Stimulated activated naive CD8-positive, alpha-beta T cell treated with anti-CD3 and anti-CD28 coated beads, Interleukin-15, amount 100 ng/mL, for 72 hours (primary cell): ENCODE data around the gene SSX1.
"Not testable (repeated sequence)": the region's sequence is repeated elsewhere in the genome, so short reads cannot be mapped to it uniquely, and the experiment has no call there.

Experiments used
- ATAC-seq: fragments of 150-1000 bp; cut with Tn5 transposase; 2 replicates; pipeline ENCODE4 v1.10.0; 2021; ENCODE audit warnings: mild to moderate bottlenecking, moderate library complexity
- DNase-seq, 2 donors: peaks; one replicate each; pipeline ENCODE4 v3.0.0; 2021 to 2022
- H3K27ac Mint-ChIP-seq, 2 donors: one replicate each; pipeline ENCODE4 v1.8.0; 2022; ENCODE audit warnings: mild to moderate bottlenecking in 2 of 2, mixed read lengths in 2 of 2, moderate library complexity in 2 of 2
- H3K27me3 Mint-ChIP-seq: one replicate; pipeline ENCODE4 v1.8.0; 2022; ENCODE audit warnings: mixed read lengths
- H3K4me1 Mint-ChIP-seq: one replicate; pipeline ENCODE4 v1.8.0; 2022; ENCODE audit warnings: mild to moderate bottlenecking, mixed read lengths
- H3K4me3 Mint-ChIP-seq, 2 donors: one replicate each; pipeline ENCODE4 v1.8.0; 2022; ENCODE audit warnings: mild to moderate bottlenecking in 2 of 2, mixed read lengths in 2 of 2, moderate library complexity in 1 of 2
- H3K9me3 Mint-ChIP-seq, 2 donors: one replicate each; pipeline ENCODE4 v1.8.0; 2022; ENCODE audit warnings: mixed read lengths in 2 of 2

Gene SSX1

GRCh38 chrX:48255062-48255796 is at the start of gene SSX1:
TSS of gene SSX1 (plus strand) at chrX:48255392. CDS start at chrX:48257242, 1,850 bp downstream.
- not testable (repeated sequence) for H3K27ac Mint-ChIP-seq, H3K4me3 Mint-ChIP-seq, H3K4me1 Mint-ChIP-seq, H3K27me3 Mint-ChIP-seq, DNase-seq, ATAC-seq, H3K9me3 Mint-ChIP-seq

- Mint-ChIP-seq H3K27ac (peak overlapping the region in 1 of 2 donors; percentile 54), H3K4me1 (peaks cover 16% of the 10 kb centered on the region)
- not testable (repeated sequence) for H3K9me3 Mint-ChIP-seq, H3K27me3 Mint-ChIP-seq, ATAC-seq, DNase-seq, H3K4me3 Mint-ChIP-seq
Observed at GRCh38 chrX:48214341-48214740, 40.9 kb upstream of the SSX1 start.

GRCh38 chrX:48224196-48224595 is 31.0 kb upstream of the SSX1 start:
- not testable (repeated sequence) for ATAC-seq, H3K4me1 Mint-ChIP-seq, H3K27me3 Mint-ChIP-seq, H3K4me3 Mint-ChIP-seq, H3K27ac Mint-ChIP-seq, H3K9me3 Mint-ChIP-seq, DNase-seq

- ATAC-seq, H3K4me1 Mint-ChIP-seq, H3K4me3 Mint-ChIP-seq, H3K27ac Mint-ChIP-seq, DNase-seq, H3K27me3 Mint-ChIP-seq, H3K9me3 Mint-ChIP-seq: not testable (repeated sequence)
Observed at GRCh38 chrX:48252945-48253344, 2.2 kb upstream of the SSX1 start.

- not testable (repeated sequence) for H3K4me1 Mint-ChIP-seq, H3K27me3 Mint-ChIP-seq, ATAC-seq, DNase-seq, H3K4me3 Mint-ChIP-seq, H3K27ac Mint-ChIP-seq, H3K9me3 Mint-ChIP-seq
Observed at GRCh38 chrX:48274365-48274764, 19.2 kb downstream of the SSX1 start.

- H3K9me3 Mint-ChIP-seq: no peaks in the 10 kb centered on the region
- no peaks in the 10 kb centered on the region for H3K27me3 Mint-ChIP-seq
- no peaks in the 10 kb centered on the region for H3K4me1 Mint-ChIP-seq
- H3K27ac Mint-ChIP-seq: no peak overlapping the region
- ATAC-seq (no peak), DNase-seq (no peak)
- no peak overlapping the region for H3K4me3 Mint-ChIP-seq
Observed at GRCh38 chrX:48278958-48279357, 23.8 kb downstream of the SSX1 start.

GRCh38 chrX:48280729-48281128 is 25.5 kb downstream of the SSX1 start:
- not testable (repeated sequence) for H3K4me3 Mint-ChIP-seq, H3K4me1 Mint-ChIP-seq, H3K27me3 Mint-ChIP-seq, ATAC-seq, H3K27ac Mint-ChIP-seq, H3K9me3 Mint-ChIP-seq, DNase-seq

GRCh38 chrX:48306175-48306574 is 51.0 kb downstream of the SSX1 start:
- H3K27ac Mint-ChIP-seq: no peak overlapping the region
- DNase-seq (no peak), ATAC-seq (no peak)
- H3K27me3 Mint-ChIP-seq: no peaks in the 10 kb centered on the region
- no peaks in the 10 kb centered on the region for H3K9me3 Mint-ChIP-seq
- no peak overlapping the region for H3K4me3 Mint-ChIP-seq
- H3K4me1 Mint-ChIP-seq: no peaks in the 10 kb centered on the region

GRCh38 chrX:48313996-48314395 is 58.8 kb downstream of the SSX1 start:
- not testable (repeated sequence) for H3K4me3 Mint-ChIP-seq, H3K27me3 Mint-ChIP-seq, DNase-seq, H3K4me1 Mint-ChIP-seq, H3K27ac Mint-ChIP-seq, H3K9me3 Mint-ChIP-seq, ATAC-seq
